ENCODE results near the gene RIMBP2. TPM values are rescaled to one million over a fixed set of nuclear protein-coding genes. Genes with fewer than 3 reads are reported as not detected.

RIMBP2 gene
- polyA plus RNA-seq, 1 of the 3 experiments (the other 2 are of a cell fraction) = 0.90 TPM

DNA sequence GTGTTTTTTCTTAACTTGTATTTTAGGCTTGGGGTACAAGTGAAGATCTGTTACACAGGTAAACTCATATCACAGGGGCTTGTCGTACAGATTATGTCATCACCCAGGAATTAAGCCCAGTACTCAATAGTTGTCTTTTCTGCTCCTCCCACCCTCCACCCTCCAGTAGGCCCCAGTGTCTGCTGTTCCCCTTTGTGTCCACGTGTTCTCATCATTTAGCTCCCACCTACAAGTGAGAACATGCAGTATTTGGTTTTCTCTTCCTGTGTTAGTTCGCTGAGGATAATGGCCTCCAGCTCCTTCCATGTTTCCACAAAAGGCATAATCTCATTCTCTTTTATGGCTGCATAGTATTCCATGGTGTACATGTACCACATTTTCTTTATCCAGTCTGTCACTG, 166.7 kb downstream of the RIMBP2 start:
- no peak for DNase-seq
- WGBS (ENCODE audit: low lambda C conversion rate) = 8% methylated on average over 3 of the region's 3 CpGs
- Histone ChIP-seq H3K36me3 (replicated peaks in 1 of 2; ENCODE audit: control insufficient read depth in 1 of 2, insufficient read depth in 2 of 2, low read length in 1 of 2) (no peaks in the 10 kb centered on the region), H3K27me3 (ENCODE audit: insufficient read depth) (no peaks in the 10 kb centered on the region), H3K9me2 (no peaks in the 10 kb centered on the region), H2AFZ (ENCODE audit: low read depth) (no peak overlapping the region), H3K9ac (no peak overlapping the region), H3K79me2 (ENCODE audit: insufficient read depth) (no peaks in the 10 kb centered on the region), H3K4me1 (ENCODE audit: control insufficient read depth in 1 of 2, insufficient read depth in 2 of 2, low read depth in 1 of 2, low read length in 1 of 2) (peaks cover 0 to 34% of the 10 kb centered on the region in 2 experiments; a peak in 2 of 4 replicates), H3K27ac (ENCODE audit: low read depth in 2 of 2, low read length in 1 of 2) (no peak overlapping the region; a peak in 1 of 4 replicates), H3K9me3 (no peaks in the 10 kb centered on the region; the same call in 1 of the 2 replicates), H3F3A (replicated peaks; ENCODE audit: insufficient read depth) (no peaks in the 10 kb centered on the region), H4K20me1 (ENCODE audit: insufficient read depth) (no peaks in the 10 kb centered on the region), H3K4me2 (no peak overlapping the region), H3K4me3 (ENCODE audit: low read depth in 2 of 2, low read length in 1 of 2) (no peak overlapping the region)
- TF ChIP-seq GATA2 (CRISPR knock-in tag; IDR thresholded peaks at IDR 0.05) = no peak
- no peak for TF ChIP-seq EZH2phosphoT487 (IDR thresholded peaks at IDR 0.05; ENCODE audit: borderline replicate concordance, low read depth)
- TF ChIP-seq TCF12 (IDR thresholded peaks at IDR 0.05) = no peak
- TF ChIP-seq, protein P1, sequence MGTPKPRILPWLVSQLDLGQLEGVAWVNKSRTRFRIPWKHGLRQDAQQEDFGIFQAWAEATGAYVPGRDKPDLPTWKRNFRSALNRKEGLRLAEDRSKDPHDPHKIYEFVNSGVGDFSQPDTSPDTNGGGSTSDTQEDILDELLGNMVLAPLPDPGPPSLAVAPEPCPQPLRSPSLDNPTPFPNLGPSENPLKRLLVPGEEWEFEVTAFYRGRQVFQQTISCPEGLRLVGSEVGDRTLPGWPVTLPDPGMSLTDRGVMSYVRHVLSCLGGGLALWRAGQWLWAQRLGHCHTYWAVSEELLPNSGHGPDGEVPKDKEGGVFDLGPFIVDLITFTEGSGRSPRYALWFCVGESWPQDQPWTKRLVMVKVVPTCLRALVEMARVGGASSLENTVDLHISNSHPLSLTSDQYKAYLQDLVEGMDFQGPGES (IDR thresholded peaks at IDR 0.05; ENCODE audit: low read depth, low read length) = no peak
- TF ChIP-seq SIN3A (IDR thresholded peaks at IDR 0.05; ENCODE audit: borderline replicate concordance, low read depth, low read length) = no peak
- TF ChIP-seq ELF1 (IDR thresholded peaks at IDR 0.05) = no peak
- ChIA-PET POLR2A (no interaction called here), CTCF (interaction anchor here (0.9 to 1.0 kb wide), 2 partner anchors 10 to 415 kb away, joined by 3 read pairs; no protein-coding TSS in a partner anchor)

DNA sequence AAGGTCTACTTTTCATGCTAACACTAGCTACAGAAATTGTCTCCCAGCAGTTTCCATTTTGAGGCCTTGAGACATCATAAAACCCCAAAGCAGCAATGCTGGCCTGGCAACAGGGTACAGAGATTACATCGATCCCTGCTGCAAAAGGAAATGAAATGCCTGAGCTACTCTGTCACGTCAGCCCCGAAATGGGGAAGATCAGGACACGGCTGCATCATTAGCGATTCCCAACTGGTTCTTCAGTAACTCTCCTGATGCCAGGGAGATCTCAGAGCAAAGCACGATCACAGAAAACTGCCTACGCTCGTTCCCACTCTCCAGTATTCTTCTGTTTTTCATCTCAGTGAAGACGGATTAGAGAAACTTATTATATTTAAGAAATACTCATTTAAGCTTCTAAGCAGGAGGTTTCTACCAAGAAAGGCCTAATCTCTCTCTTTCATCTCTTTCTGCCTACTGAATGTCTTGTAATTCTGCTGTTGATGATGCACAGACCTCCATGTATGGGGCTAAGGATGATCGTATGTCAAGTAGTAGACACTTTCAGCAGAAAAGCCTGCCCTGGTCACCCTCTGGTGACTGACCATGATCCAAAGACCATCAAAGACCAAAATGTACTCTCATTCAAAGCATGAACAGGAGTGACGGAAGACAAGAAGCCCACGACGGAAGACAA, 168.5 kb downstream of the RIMBP2 start:
- Histone ChIP-seq H2AFZ (ENCODE audit: low read depth) (no peak overlapping the region), H3K9ac (no peak overlapping the region), H3K27me3 (ENCODE audit: insufficient read depth) (no peaks in the 10 kb centered on the region), H4K20me1 (ENCODE audit: insufficient read depth) (no peaks in the 10 kb centered on the region), H3K4me2 (no peak overlapping the region), H3K9me3 (no peaks in the 10 kb centered on the region; the same call in 1 of the 2 replicates), H3K4me1 (ENCODE audit: control insufficient read depth in 1 of 2, insufficient read depth in 2 of 2, low read depth in 1 of 2, low read length in 1 of 2) (peaks cover 0 to 28% of the 10 kb centered on the region in 2 experiments; a peak in 2 of 4 replicates), H3K9me2 (no peaks in the 10 kb centered on the region), H3F3A (replicated peaks; ENCODE audit: insufficient read depth) (no peaks in the 10 kb centered on the region), H3K4me3 (ENCODE audit: low read depth in 2 of 2, low read length in 1 of 2) (no peak overlapping the region), H3K27ac (ENCODE audit: low read depth in 2 of 2, low read length in 1 of 2) (peak overlapping the region in 1 of 2 experiments; percentile 89; a peak in 2 of 4 replicates), H3K79me2 (ENCODE audit: insufficient read depth) (no peaks in the 10 kb centered on the region), H3K36me3 (replicated peaks in 1 of 2; ENCODE audit: control insufficient read depth in 1 of 2, insufficient read depth in 2 of 2, low read length in 1 of 2) (no peaks in the 10 kb centered on the region)
- DNase-seq = peak; percentile 68
- TF ChIP-seq FOXJ3 (CRISPR knock-in tag; IDR thresholded peaks at IDR 0.05) (0 out of 2 replicates have a peak, but pooled peaks have one; percentile 35), GATA2 (CRISPR knock-in tag; IDR thresholded peaks at IDR 0.05) (peak; percentile 84), RAD21 (IDR thresholded peaks at IDR 0.05; ENCODE audit: low read length) (0 out of 2 replicates have a peak, but pooled peaks have one; percentile 13), RFX5 (IDR thresholded peaks at IDR 0.05; ENCODE audit: low read length) (no peak)
- TF ChIP-seq, protein P2, sequence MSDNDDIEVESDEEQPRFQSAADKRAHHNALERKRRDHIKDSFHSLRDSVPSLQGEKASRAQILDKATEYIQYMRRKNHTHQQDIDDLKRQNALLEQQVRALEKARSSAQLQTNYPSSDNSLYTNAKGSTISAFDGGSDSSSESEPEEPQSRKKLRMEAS (IDR thresholded peaks at IDR 0.05; ENCODE audit: low read depth) = no peak
- 30% methylated on average over 13 of the region's 13 CpGs for whole genome bisulfite sequencing (ENCODE audit: low lambda C conversion rate)
- ChIA-PET POLR2A (interaction anchor here (0.6 kb wide), 1 partner anchor 54 kb away, joined by 3 read pairs; no protein-coding TSS in a partner anchor), CTCF (no interaction called here)

Data from SK-N-SH (cell line).